Mucosa of rectum (tissue), 2 donors: Measurements from ENCODE around the gene C1QTNF7.

ENCODE experiments used
- H3K27ac ChIP-seq, 2 donors: one replicate each; pipeline ENCODE4 v1.7.0; 2013; ENCODE audit warnings: inconsistent platforms in 2 of 2, low read depth in 2 of 2, low read length in 2 of 2
- H3K27me3 ChIP-seq, 2 donors: one replicate each; pipeline ENCODE4 v1.7.0; 2013; ENCODE audit warnings: low read length in 2 of 2; ENCODE audit not compliant: control insufficient read depth in 2 of 2, insufficient read depth in 2 of 2
- H3K36me3 ChIP-seq, 2 donors: one replicate each; pipeline ENCODE4 v1.7.0; 2013; ENCODE audit warnings: low read length in 2 of 2; ENCODE audit not compliant: control insufficient read depth in 2 of 2, insufficient read depth in 2 of 2
- H3K4me1 ChIP-seq, 2 donors: one replicate each; pipeline ENCODE4 v1.7.0; 2013; ENCODE audit warnings: low read length in 2 of 2, mild to moderate bottlenecking in 1 of 2; ENCODE audit not compliant: control insufficient read depth in 2 of 2, insufficient read depth in 2 of 2
- H3K4me3 ChIP-seq, 2 donors: one replicate each; pipeline ENCODE4 v1.7.0; 2013; ENCODE audit warnings: low read length in 2 of 2
- H3K9ac ChIP-seq, 2 donors: one replicate each; pipeline ENCODE4 v1.7.0; 2013; ENCODE audit warnings: low read length in 2 of 2, low read depth in 1 of 2, mild to moderate bottlenecking in 1 of 2
- H3K9me3 ChIP-seq, 2 donors: one replicate each; pipeline ENCODE4 v1.7.0; 2013; ENCODE audit warnings: low read length in 2 of 2; ENCODE audit not compliant: control insufficient read depth in 2 of 2
- donor health status: healthy.
- donor health status: Normal muscosa, but diverticular disease.

Gene C1QTNF7

DNA sequence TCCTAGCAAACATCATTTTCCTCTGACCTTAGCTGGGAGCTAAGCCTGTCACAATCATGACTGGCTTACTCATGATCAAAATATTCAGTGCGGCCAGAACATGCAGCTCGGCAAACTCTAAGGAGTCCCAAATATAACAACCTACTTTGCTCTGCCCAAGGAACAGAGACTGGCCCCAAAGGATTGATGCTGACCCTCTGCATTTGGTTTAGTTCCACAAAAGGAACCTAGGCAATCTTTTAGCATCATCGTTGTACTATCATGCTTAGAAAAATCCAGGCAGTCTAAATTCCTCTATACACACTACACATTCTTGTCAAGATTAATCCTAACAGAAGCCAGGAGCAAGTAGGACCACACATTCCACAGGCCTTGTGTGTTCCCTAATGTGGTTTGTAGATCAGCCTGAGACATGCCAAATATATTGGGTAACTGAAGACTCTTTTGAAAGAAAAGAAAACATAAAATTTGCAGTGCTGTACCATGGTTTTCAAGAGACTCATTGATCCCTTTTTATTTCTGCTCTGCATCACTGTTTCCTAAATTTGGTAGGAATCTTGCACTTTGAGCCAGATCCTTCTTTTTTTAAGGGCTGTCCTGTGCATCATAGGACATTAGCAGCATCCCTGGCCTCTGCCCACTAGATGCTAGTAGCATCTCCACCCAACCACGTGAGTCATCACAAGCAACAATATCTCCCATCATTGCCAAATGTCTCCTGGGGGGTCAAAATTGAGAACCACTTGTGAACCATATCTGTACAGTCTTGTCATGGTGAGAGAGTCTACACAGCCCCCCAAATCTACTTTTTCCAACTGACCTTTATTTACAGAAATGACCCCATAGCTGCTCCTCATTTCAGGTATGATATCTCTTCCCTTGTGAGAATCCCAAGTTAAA, 24.3 kb downstream of the C1QTNF7 start:
- Histone ChIP-seq H3K27me3 (no peaks in the 10 kb centered on the region), H3K4me1 (peaks cover 0 to 3% of the 10 kb centered on the region in 2 donors), H3K9ac (no peak overlapping the region), H3K4me3 (no peak overlapping the region), H3K36me3 (no peaks in the 10 kb centered on the region), H3K9me3 (no peaks in the 10 kb centered on the region), H3K27ac (peak overlapping the region in 1 of 2 donors; percentile 0)

DNA sequence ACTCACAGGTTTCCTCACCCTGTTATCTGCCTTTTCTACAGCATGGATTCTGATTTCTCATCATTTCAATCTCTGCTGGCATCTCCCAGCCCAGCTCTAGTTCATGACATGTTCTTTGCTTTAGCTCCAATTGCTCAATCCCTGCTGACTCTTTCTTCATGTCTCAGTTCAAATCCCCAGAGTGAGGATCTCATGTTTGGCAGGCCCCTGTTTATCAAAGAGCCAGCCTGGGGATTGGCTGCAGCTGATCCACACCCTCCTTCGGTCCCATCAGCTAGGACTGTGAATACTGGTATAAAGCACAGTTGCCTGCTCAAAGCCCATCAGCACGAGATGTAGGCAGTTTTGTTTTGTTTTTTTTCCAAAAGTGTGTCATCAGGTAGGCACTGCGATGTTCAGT, 27.5 kb downstream of the C1QTNF7 start:
- H3K9me3 ChIP-seq: no peaks in the 10 kb centered on the region
- H3K4me1 ChIP-seq: peaks cover 0 to 3% of the 10 kb centered on the region in 2 donors
- H3K4me3 ChIP-seq: no peak overlapping the region
- no peaks in the 10 kb centered on the region for H3K36me3 ChIP-seq
- H3K9ac ChIP-seq: no peak overlapping the region
- no peaks in the 10 kb centered on the region for H3K27me3 ChIP-seq
- H3K27ac ChIP-seq: no peak overlapping the region

DNA sequence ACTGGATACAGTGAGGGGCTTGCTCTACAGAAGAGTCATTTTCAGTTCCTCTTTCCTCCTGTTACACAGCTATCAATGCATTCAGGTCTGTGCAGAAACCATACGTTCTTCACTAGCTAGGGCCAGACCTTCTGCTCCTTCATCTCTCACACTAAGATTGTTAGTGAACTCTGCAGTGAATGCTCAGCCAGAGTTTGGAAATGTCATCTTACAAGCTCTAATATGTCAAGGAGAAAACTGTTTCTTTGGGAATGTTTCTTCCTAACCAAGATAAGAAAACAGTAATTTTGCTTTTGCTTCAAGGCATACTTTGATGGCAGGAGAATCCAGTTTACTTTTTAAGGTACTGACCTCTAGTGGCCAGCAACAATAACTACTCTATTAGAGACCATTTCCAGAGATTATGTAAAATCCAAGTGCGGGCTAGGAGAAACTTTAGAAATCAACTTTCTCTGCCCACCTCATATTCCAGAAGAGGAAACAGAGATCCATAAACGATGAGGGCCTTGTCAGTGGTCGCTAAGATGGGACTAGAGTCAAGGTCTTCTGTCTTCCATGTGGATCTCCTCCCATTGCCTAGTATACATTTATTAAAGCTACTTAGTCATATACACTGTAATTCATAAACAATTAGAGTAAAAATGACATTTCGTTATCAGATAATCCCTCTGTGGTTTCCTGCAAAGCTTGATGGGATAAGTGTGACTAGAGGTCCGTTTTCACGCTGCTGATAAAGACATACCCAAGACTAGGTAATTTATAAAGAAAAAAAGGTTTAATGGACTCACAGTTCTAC, 29.8 kb downstream of the C1QTNF7 start:
- no peaks in the 10 kb centered on the region for H3K4me1 ChIP-seq
- no peaks in the 10 kb centered on the region for H3K9me3 ChIP-seq
- no peak overlapping the region for H3K4me3 ChIP-seq
- H3K27me3 ChIP-seq: no peaks in the 10 kb centered on the region
- no peak overlapping the region for H3K9ac ChIP-seq
- H3K36me3 ChIP-seq: no peaks in the 10 kb centered on the region
- no peak overlapping the region for H3K27ac ChIP-seq

DNA sequence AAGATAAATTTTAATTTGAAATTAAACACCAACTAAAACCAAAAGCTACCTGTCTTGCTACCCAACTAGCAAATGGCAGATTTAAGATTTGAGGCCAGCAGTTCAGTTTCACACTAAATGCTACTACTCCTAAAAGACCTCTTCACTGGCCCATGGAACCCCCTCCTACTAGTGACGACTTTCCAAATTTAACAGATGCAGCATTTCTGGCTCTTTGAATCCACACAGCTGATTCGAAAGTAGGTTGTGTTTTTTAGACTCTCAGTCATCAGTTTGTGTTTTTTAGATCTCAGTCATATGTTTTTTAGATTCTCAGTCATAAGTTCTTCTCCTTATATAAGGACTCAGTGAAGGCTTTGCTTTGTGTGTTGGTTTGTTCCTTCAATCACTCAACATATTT, 30.8 kb downstream of the C1QTNF7 start:
- Histone ChIP-seq H3K36me3 (no peaks in the 10 kb centered on the region), H3K4me1 (no peaks in the 10 kb centered on the region), H3K27ac (no peak overlapping the region)

DNA sequence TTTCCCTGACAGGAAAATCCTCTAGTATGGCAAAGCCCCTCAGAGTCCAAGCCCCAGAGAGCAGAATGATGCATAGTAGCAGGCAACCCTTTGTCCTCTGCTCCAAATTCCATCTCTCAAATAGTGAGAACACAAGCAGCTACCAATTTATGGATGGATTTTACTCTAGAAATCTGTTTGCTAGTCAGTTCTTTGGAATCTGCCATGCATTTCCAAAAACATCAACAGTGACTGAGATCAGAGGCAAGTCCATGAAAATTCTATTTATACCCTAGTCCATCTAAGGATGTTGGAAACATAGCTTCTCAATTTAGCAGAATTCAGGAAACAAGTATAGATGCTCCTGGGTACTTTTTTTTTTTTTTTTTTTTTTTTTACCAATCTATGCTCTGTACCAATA, 31.9 kb downstream of the C1QTNF7 start:
- no peak overlapping the region for H3K4me3 ChIP-seq
- H3K4me1 ChIP-seq: no peaks in the 10 kb centered on the region
- no peak overlapping the region for H3K9ac ChIP-seq
- H3K27me3 ChIP-seq: no peaks in the 10 kb centered on the region
- no peaks in the 10 kb centered on the region for H3K36me3 ChIP-seq
- H3K9me3 ChIP-seq: no peaks in the 10 kb centered on the region
- H3K27ac ChIP-seq: no peak overlapping the region

More for the DNA sequence above, 30.8 kb downstream of the C1QTNF7 start:
- Histone ChIP-seq H3K9ac (no peak overlapping the region), H3K4me3 (no peak overlapping the region), H3K27me3 (no peaks in the 10 kb centered on the region), H3K9me3 (no peaks in the 10 kb centered on the region)

DNA sequence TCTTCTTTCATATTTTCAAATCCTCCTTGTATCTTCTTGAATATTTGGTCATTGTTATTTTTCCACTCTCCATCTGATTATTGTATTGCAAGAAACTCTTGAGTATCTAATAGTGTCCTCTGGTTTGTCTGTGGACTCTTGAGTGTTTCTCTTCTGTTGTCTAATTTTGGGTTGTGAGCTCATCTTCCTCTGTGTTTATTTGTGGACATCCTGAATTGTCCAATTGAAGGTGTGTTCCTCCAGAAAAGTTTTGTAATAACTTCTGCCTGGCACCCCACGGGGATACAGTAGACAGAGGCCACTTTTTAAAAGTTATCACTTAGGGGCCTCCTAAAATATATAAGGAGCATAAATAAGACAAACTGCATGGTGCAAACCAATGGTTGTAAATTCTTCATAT, 38.8 kb downstream of the C1QTNF7 start:
- Histone ChIP-seq H3K4me1 (no peaks in the 10 kb centered on the region), H3K27me3 (no peaks in the 10 kb centered on the region), H3K9ac (no peak overlapping the region), H3K36me3 (no peaks in the 10 kb centered on the region), H3K27ac (no peak overlapping the region), H3K4me3 (no peak overlapping the region), H3K9me3 (no peaks in the 10 kb centered on the region)

DNA sequence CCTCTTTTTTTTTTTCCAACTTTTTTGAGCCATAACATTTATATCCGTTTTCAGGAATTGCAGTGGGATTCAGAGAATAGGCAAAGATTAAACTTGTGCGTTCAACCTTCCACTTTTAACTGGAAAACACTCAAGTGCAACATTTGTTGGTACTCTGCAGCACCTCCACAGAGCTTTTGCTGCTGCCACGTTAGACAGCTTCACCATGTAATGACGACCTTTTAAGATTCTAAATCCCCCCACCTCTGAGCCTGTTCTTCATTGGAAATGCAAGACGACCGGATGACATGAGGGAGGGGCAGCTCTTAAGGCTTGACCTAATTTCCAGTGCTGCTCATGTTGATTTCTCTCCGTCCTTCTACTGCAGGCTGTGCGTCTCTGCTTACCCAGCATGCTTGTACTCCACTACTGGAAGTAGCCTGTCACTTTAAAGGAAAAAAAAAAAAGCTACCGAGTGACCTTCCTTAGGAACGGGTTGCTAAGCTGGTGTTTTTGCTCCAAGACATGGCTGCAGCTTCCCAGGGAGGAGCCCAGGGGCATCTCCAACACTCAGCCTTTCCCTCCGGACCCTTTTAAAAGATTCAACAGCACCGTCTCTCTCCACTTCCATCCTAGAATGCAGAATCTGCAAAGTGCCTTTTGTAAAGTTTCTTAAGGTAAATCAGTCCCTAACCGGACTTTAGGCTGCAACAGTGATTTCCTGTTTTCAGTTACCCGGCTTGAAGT, 41.7 kb downstream of the C1QTNF7 start, which contains the start of gene CC2D2A:
CC2D2A (plus strand) TSS at position 481 of the 726 bp plus-strand sequence. CDS start 6,051 bp downstream, outside the sequence.
- no peaks in the 10 kb centered on the region for H3K36me3 ChIP-seq
- H3K4me1 ChIP-seq: no peaks in the 10 kb centered on the region
- H3K27ac ChIP-seq: peak within 1 kb of the TSS in 1 of 2 donors; percentile 25
- H3K9me3 ChIP-seq: no peaks in the 10 kb centered on the region
- H3K9ac ChIP-seq: peak within 1 kb of the TSS; percentile 20 to 29
- H3K4me3 ChIP-seq: peak within 1 kb of the TSS; percentile 63 to 83
- no peaks in the 10 kb centered on the region for H3K27me3 ChIP-seq

DNA sequence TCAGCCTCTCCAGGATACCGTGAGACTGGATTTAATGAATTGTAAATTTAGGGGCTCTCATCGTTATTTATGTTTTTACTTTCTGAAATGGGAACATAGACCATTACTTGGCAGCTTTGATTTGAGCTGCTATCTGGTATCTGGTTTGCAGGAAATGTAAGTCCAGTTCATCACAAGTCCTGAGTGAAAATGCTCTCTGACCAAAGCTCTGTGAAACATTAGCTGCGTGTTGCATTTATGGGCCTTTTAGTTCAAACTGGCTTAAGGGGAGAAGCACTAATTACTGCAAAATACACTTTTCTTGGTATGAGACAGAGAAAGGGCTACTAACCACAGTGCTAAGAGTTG, 42.3 kb downstream of the C1QTNF7 start:
- Histone ChIP-seq H3K27ac (peak overlapping the region in 1 of 2 donors; percentile 25), H3K9ac (peak overlapping the region; percentile 1 to 29), H3K27me3 (no peaks in the 10 kb centered on the region), H3K9me3 (no peaks in the 10 kb centered on the region), H3K36me3 (no peaks in the 10 kb centered on the region), H3K4me3 (peak overlapping the region; percentile 63 to 83), H3K4me1 (no peaks in the 10 kb centered on the region)

DNA sequence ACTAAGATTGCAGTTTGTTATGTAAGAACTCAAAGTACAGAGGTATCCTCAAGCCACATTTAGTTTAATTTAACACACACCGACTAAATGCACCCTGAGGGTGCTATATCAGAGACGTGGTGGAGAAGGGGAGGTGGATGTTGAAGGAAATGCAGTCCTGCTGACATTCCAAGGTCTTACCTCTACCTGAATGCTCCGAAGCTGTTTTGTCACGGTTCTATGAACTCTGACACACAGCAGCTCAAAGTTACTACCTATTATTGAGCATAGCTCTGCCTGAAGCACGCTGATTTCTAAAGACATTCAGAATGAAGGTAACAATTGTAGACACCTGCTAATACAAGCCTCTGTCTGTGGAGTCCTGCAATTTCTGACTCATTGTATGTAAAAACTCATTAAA, 48.6 kb downstream of the C1QTNF7 start:
- H3K9ac ChIP-seq: no peak overlapping the region
- no peaks in the 10 kb centered on the region for H3K9me3 ChIP-seq
- no peaks in the 10 kb centered on the region for H3K27me3 ChIP-seq
- H3K4me1 ChIP-seq: no peaks in the 10 kb centered on the region
- no peak overlapping the region for H3K4me3 ChIP-seq
- no peak overlapping the region for H3K27ac ChIP-seq
- no peaks in the 10 kb centered on the region for H3K36me3 ChIP-seq

DNA sequence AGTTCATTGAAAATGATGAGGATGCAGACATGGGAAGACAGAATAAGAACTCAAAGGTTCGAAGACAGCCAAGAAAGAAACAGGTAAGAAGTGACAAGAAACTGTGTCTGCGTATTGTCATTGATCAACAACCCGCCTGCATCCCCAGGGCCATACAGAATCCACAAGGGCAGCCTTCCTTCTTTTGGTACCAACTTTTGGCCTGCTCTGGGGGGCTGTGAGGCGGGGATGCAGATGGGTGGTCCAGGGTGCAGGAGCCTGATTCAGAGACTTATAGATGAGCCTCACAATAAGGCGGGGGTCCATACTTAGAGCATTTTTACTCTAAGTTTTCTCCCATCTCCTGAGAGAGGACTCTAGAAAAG, 50.9 kb downstream of the C1QTNF7 start:
- H3K9ac ChIP-seq: no peak overlapping the region
- H3K27me3 ChIP-seq: no peaks in the 10 kb centered on the region
- no peaks in the 10 kb centered on the region for H3K4me1 ChIP-seq
- no peaks in the 10 kb centered on the region for H3K9me3 ChIP-seq
- H3K27ac ChIP-seq: no peak overlapping the region
- H3K36me3 ChIP-seq: no peaks in the 10 kb centered on the region
- peak overlapping the region in 1 of 2 donors; percentile 55 for H3K4me3 ChIP-seq
